Gastrocnemius medialis (tissue), 4 donors: ENCODE data around the gene ME3. TPM values are rescaled to one million over a fixed set of nuclear protein-coding genes. Genes with fewer than 3 reads are reported as not detected.

ENCODE experiments used
- ATAC-seq, 2 donors: fragments of 150-250 bp; one replicate each; pipeline ENCODE4 v1.9.1; 2016
- DNase-seq, 2 donors: peaks; one replicate each; pipeline ENCODE4 v3.0.0-alpha.2; 2019
- H3K27ac ChIP-seq, 4 donors: fragments of 200-600 bp; sonication (generic); 1 replicate in 1 of 4; 2 replicates in 3 of 4; pipeline ENCODE4 v1.5.1; 2016 to 2018; ENCODE audit warnings: mild to moderate bottlenecking in 2 of 4, moderate library complexity in 1 of 4
- H3K27me3 ChIP-seq, 3 donors: fragments of 200-600 bp; sonication (generic) in 2 of 3; 1 replicate in 1 of 3; 2 replicates in 2 of 3; pipeline versions ENCODE4 v1.5.1 to v1.6.0; 2016 to 2019; ENCODE audit warnings: mild to moderate bottlenecking in 1 of 3, moderate library complexity in 1 of 3
- H3K36me3 ChIP-seq, 2 donors: fragments of 200-600 bp; sonication (generic) in 1 of 2; one replicate each; pipeline ENCODE4 v1.5.1; 2017 to 2018
- H3K4me1 ChIP-seq, 2 donors: fragments of 200-600 bp; sonication (generic) in 1 of 2; one replicate each; pipeline ENCODE4 v1.5.1; 2016 to 2017; ENCODE audit warnings: mild to moderate bottlenecking in 2 of 2
- H3K4me3 ChIP-seq, 4 donors: fragments of 200-600 bp; sonication (generic) in 3 of 4; 1 replicate in 1 of 4; 2 replicates in 3 of 4; pipeline ENCODE4 v1.5.1; 2016 to 2019; ENCODE audit warnings: mild to moderate bottlenecking in 2 of 4
- H3K9me3 ChIP-seq, 3 donors: fragments of 200-600 bp; sonication (generic) in 2 of 3; 1 replicate in 1 of 3; 2 replicates in 2 of 3; pipeline ENCODE4 v1.5.1; 2016 to 2019
- CTCF ChIP-seq, 5 experiments: fragments of 450-650 bp in 3 of 5; fragments of 200-600 bp in 2 of 5; sonication (generic) in 2 of 5; IDR thresholded peaks in 4 of 5; conservative IDR thresholded peaks in 1 of 5; 1 replicate in 4 of 5; 2 replicates in 1 of 5; pipeline ENCODE4 v1.5.1; 2016 to 2019; ENCODE audit warnings: antibody characterized with exemption in 5 of 5, mild to moderate bottlenecking in 3 of 5, moderate library complexity in 3 of 5
- POLR2A ChIP-seq, 2 donors: fragments of 450-650 bp; IDR thresholded peaks; one replicate each; pipeline ENCODE4 v1.6.1; 2017; ENCODE audit warnings: antibody characterized with exemption in 2 of 2, mild to moderate bottlenecking in 2 of 2, moderate library complexity in 2 of 2
- in situ Hi-C, 4 donors: fragments of 200-750 bp; cut with MboI; loops; one replicate each; pipeline versions ENCODE4 v1.15.0 to v1.8.0; 2017; ENCODE audit warnings: low sequenced_read_pairs in 4 of 4
- intact Hi-C: fragments of 100-400 bp; cut with DNase I; formaldehyde crosslinking; loops from one replicate; pipeline ENCODE4 v1.15.1; 2023; ENCODE audit warnings: low total_unique reads
- total RNA-seq, 4 donors: library from RNA; depleted of rRNA; stranded (reverse); fragments of >200 nt; gene quantifications; one replicate each; pipeline versions ENCODE4 v1.1.0 to v1.2.3, GENCODE V29; 2016

ME3 gene
- total RNA-seq, 4 donors from 2014 or later, result 4.2 to 17.0 (median 15.7) TPM

GRCh38 chr11:86491027-86491426, 181.4 kb downstream of the ME3 start:
- DNase-seq (no peak), ATAC-seq (no peak)
- no peaks in the 10 kb centered on the region for H3K9me3 ChIP-seq
- no peaks in the 10 kb centered on the region for H3K36me3 ChIP-seq
- H3K27ac ChIP-seq, result no peak overlapping the region
- TF ChIP-seq CTCF (IDR thresholded peaks at IDR 0.05 in 4 of 5, conservative IDR thresholded peaks at IDR 0.05 in 1 of 5), result no peak
- TF ChIP-seq POLR2A (IDR thresholded peaks at IDR 0.05), result no peak
- H3K4me1 ChIP-seq, result no peaks in the 10 kb centered on the region
- H3K4me3 ChIP-seq, result no peak overlapping the region
- H3K27me3 ChIP-seq, result no peaks in the 10 kb centered on the region
- intact Hi-C loops (no loop called here), in situ Hi-C loops (no loop called here)

GRCh38 chr11:86490582-86490981, 181.8 kb downstream of the ME3 start:
- TF ChIP-seq POLR2A (IDR thresholded peaks at IDR 0.05) (no peak), CTCF (IDR thresholded peaks at IDR 0.05 in 4 of 5, conservative IDR thresholded peaks at IDR 0.05 in 1 of 5) (no peak)
- in situ Hi-C loops (no loop called here), intact Hi-C loops (no loop called here)
- Histone ChIP-seq H3K36me3 (no peaks in the 10 kb centered on the region), H3K27ac (no peak overlapping the region), H3K4me3 (no peak overlapping the region), H3K9me3 (no peaks in the 10 kb centered on the region), H3K4me1 (no peaks in the 10 kb centered on the region), H3K27me3 (no peaks in the 10 kb centered on the region)
- ATAC-seq (no peak), DNase-seq (no peak)

GRCh38 chr11:86489442-86489841, 183.0 kb downstream of the ME3 start:
- no peaks in the 10 kb centered on the region for H3K36me3 ChIP-seq
- no peak for DNase-seq
- no peaks in the 10 kb centered on the region for H3K4me1 ChIP-seq
- TF ChIP-seq POLR2A (IDR thresholded peaks at IDR 0.05), result no peak
- TF ChIP-seq CTCF (IDR thresholded peaks at IDR 0.05 in 4 of 5, conservative IDR thresholded peaks at IDR 0.05 in 1 of 5), result no peak
- no peak for ATAC-seq
- in situ Hi-C loops, result no loop called here
- intact Hi-C loops, result no loop called here
- no peaks in the 10 kb centered on the region for H3K9me3 ChIP-seq
- no peak overlapping the region for H3K27ac ChIP-seq
- H3K27me3 ChIP-seq, result no peaks in the 10 kb centered on the region
- no peak overlapping the region for H3K4me3 ChIP-seq

- intact Hi-C loops (no loop called here), in situ Hi-C loops (no loop called here)
These were observed 183.9 kb downstream of the ME3 start for GRCh38 chr11:86488553-86488952.

More at GRCh38 chr11:86488553-86488952, 183.9 kb downstream of the ME3 start:
- TF ChIP-seq POLR2A (IDR thresholded peaks at IDR 0.05) (no peak), CTCF (IDR thresholded peaks at IDR 0.05 in 4 of 5, conservative IDR thresholded peaks at IDR 0.05 in 1 of 5) (no peak)
- ATAC-seq (no peak), DNase-seq (no peak)
- no peaks in the 10 kb centered on the region for H3K9me3 ChIP-seq
- no peaks in the 10 kb centered on the region for H3K27me3 ChIP-seq
- H3K4me3 ChIP-seq, result no peak overlapping the region
- no peak overlapping the region for H3K27ac ChIP-seq
- no peaks in the 10 kb centered on the region for H3K4me1 ChIP-seq
- no peaks in the 10 kb centered on the region for H3K36me3 ChIP-seq
